H9 (cell line): ENCODE data around the gene C2orf49. TPM values are rescaled to one million over a fixed set of nuclear protein-coding genes. Genes with fewer than 3 reads are reported as not detected.

Source experiments
- DNase-seq: peaks from one replicate; pipeline ENCODE4 v3.0.0-alpha.2; 2017
- H2AFZ ChIP-seq: one replicate; pipeline ENCODE4 v1.6.1; 2013; ENCODE audit warnings: mild to moderate bottlenecking, low read length, control low read depth, moderate library complexity
- H2AK5ac ChIP-seq: 2 replicates; pipeline ENCODE4 v1.6.1; 2013; ENCODE audit warnings: low read length, control low read depth, mixed read lengths; ENCODE audit not compliant: insufficient read length
- H2BK120ac ChIP-seq: one replicate; pipeline ENCODE4 v1.6.1; 2013; ENCODE audit warnings: low read depth, mild to moderate bottlenecking, low read length, control low read depth, inconsistent platforms; ENCODE audit not compliant: poor library complexity, severe bottlenecking
- H2BK12ac ChIP-seq: 2 replicates; pipeline ENCODE4 v1.6.1; 2013; ENCODE audit warnings: low read length, control low read depth, mixed read lengths, low read depth; ENCODE audit not compliant: insufficient read length
- H2BK15ac ChIP-seq: 2 replicates; pipeline ENCODE4 v1.6.1; 2013; ENCODE audit warnings: low read depth, low read length, control low read depth
- H2BK20ac ChIP-seq: one replicate; pipeline ENCODE4 v1.6.1; 2013; ENCODE audit warnings: low read depth, mild to moderate bottlenecking, low read length, control low read depth, inconsistent platforms; ENCODE audit not compliant: poor library complexity, severe bottlenecking
- H2BK5ac ChIP-seq: 2 replicates; pipeline ENCODE4 v1.6.1; 2013; ENCODE audit warnings: low read length, control low read depth, mixed read lengths; ENCODE audit not compliant: insufficient read length
- H3K14ac ChIP-seq: 2 replicates; pipeline ENCODE4 v1.6.1; 2013; ENCODE audit warnings: low read length, control low read depth; ENCODE audit not compliant: insufficient read depth
- H3K18ac ChIP-seq: 2 replicates; pipeline ENCODE4 v1.6.1; 2013; ENCODE audit warnings: low read depth, mild to moderate bottlenecking, mixed read lengths, low read length, control low read depth; ENCODE audit not compliant: insufficient read length
- H3K23ac ChIP-seq: 2 replicates; pipeline ENCODE4 v1.6.1; 2013; ENCODE audit warnings: low read length, control low read depth, mixed read lengths, low read depth; ENCODE audit not compliant: insufficient read length
- H3K23me2 ChIP-seq: 2 replicates; pipeline ENCODE4 v1.6.1; 2013; ENCODE audit warnings: low read depth, mild to moderate bottlenecking, mixed read lengths, low read length, control low read depth; ENCODE audit not compliant: insufficient read length, poor library complexity, severe bottlenecking
- H3K27ac ChIP-seq: 2 replicates; pipeline ENCODE4 v1.5.1; 2013; ENCODE audit warnings: low read length, control low read depth, mixed read lengths, low read depth; ENCODE audit not compliant: insufficient read length
- H3K27me3 ChIP-seq: 2 replicates; pipeline ENCODE4 v1.6.1; 2013; ENCODE audit warnings: low read length, control low read depth, inconsistent platforms; ENCODE audit not compliant: insufficient read depth
- H3K4ac ChIP-seq: 2 replicates; pipeline ENCODE4 v1.6.1; 2013; ENCODE audit warnings: low read depth, mild to moderate bottlenecking, control low read depth, inconsistent platforms, low read length, moderate library complexity
- H3K4me1 ChIP-seq: 2 replicates; pipeline ENCODE4 v1.6.1; 2013; ENCODE audit warnings: low read length, control low read depth, inconsistent platforms; ENCODE audit not compliant: insufficient read depth
- H3K4me2 ChIP-seq: 2 replicates; pipeline ENCODE4 v1.6.1; 2013; ENCODE audit warnings: low read length, control low read depth, mixed read lengths; ENCODE audit not compliant: insufficient read length, insufficient read depth
- H3K56ac ChIP-seq: 2 replicates; pipeline ENCODE4 v1.6.1; 2013; ENCODE audit warnings: low read depth, mild to moderate bottlenecking, mixed read lengths, low read length, control low read depth; ENCODE audit not compliant: insufficient read length
- H3K79me1 ChIP-seq: 2 replicates; pipeline ENCODE4 v1.6.1; 2013; ENCODE audit warnings: low read depth, mild to moderate bottlenecking, moderate library complexity, low read length, control low read depth, inconsistent platforms; ENCODE audit not compliant: insufficient read depth, poor library complexity, severe bottlenecking
- H3K79me2 ChIP-seq: 2 replicates; pipeline ENCODE4 v1.6.1; 2013; ENCODE audit warnings: low read length, control low read depth, inconsistent platforms; ENCODE audit not compliant: insufficient read depth
- H3K9ac ChIP-seq: 2 replicates; pipeline ENCODE4 v1.6.1; 2013; ENCODE audit warnings: low read length, control low read depth, mixed read lengths; ENCODE audit not compliant: insufficient read length; ENCODE audit errors: extremely low read depth
- H3K9me3 ChIP-seq: one replicate; pipeline ENCODE4 v1.6.1; 2013; ENCODE audit warnings: low read depth, low read length, inconsistent platforms; ENCODE audit not compliant: control insufficient read depth
- H3T11ph ChIP-seq: one replicate; pipeline ENCODE4 v1.6.1; 2013; ENCODE audit warnings: mild to moderate bottlenecking, low read length, control low read depth, inconsistent platforms
- H4K20me1 ChIP-seq: one replicate; pipeline ENCODE4 v1.6.1; 2013; ENCODE audit not compliant: control insufficient read depth, insufficient read length, insufficient read depth
- H4K5ac ChIP-seq: 2 replicates; pipeline ENCODE4 v1.6.1; 2013; ENCODE audit warnings: low read depth, mild to moderate bottlenecking, mixed read lengths, low read length, control low read depth; ENCODE audit not compliant: insufficient read length
- H4K8ac ChIP-seq: replicated peaks from 2 replicates; pipeline ENCODE4 v1.6.1; 2013; ENCODE audit warnings: low read length, control low read depth, mixed read lengths, low read depth; ENCODE audit not compliant: insufficient read length
- H4K91ac ChIP-seq: 2 replicates; pipeline ENCODE4 v1.6.1; 2013; ENCODE audit warnings: low read depth, mild to moderate bottlenecking, moderate library complexity, mixed read lengths, low read length, control low read depth; ENCODE audit not compliant: insufficient read length
- H3K27ac Mint-ChIP-seq, 3 experiments: 2 replicates in 2 of 3; 3 replicates in 1 of 3; pipeline ENCODE4 v1.8.0; 2020 to 2021; ENCODE audit warnings: mixed read lengths in 3 of 3, mild to moderate bottlenecking in 1 of 3, moderate library complexity in 1 of 3
- H3K27me3 Mint-ChIP-seq: 2 replicates; pipeline ENCODE4 v1.8.0; 2021; ENCODE audit warnings: low read depth, mild to moderate bottlenecking, moderate library complexity, mixed read lengths
- H3K36me3 Mint-ChIP-seq, 3 experiments: 2 replicates in 2 of 3; 3 replicates in 1 of 3; pipeline ENCODE4 v1.8.0; 2020 to 2021; ENCODE audit warnings: low read depth in 3 of 3, mixed read lengths in 3 of 3; ENCODE audit not compliant: insufficient read depth in 1 of 3
- H3K4me1 Mint-ChIP-seq, 2 experiments: 2 replicates each; pipeline ENCODE4 v1.8.0; 2020; ENCODE audit warnings: mixed read lengths in 2 of 2
- H3K4me3 Mint-ChIP-seq, 2 experiments: 2 replicates in 1 of 2; 3 replicates in 1 of 2; pipeline ENCODE4 v1.8.0; 2020 to 2021; ENCODE audit warnings: mild to moderate bottlenecking in 2 of 2, mixed read lengths in 2 of 2, moderate library complexity in 1 of 2
- H3K9me3 Mint-ChIP-seq, 2 experiments: 2 replicates in 1 of 2; 3 replicates in 1 of 2; pipeline ENCODE4 v1.8.0; 2020; ENCODE audit warnings: mild to moderate bottlenecking in 2 of 2, mixed read lengths in 2 of 2, moderate library complexity in 1 of 2
- CTCF ChIP-seq: fragments of 200-600 bp; sonication (generic); conservative IDR thresholded peaks from 3 replicates; pipeline ENCODE4 v1.8.0; 2021; ENCODE audit warnings: antibody characterized with exemption, mild to moderate bottlenecking
- WGBS: extraction: QIAGEN DNeasy Blood & Tissue Kit; methylation state at CpG from one replicate; pipeline ENCODE4 v1.1.7; 2013; ENCODE audit warnings: missing lambda C conversion rate, low lambda C conversion rate, mixed read lengths; ENCODE audit not compliant: insufficient read length; ENCODE audit errors: extremely low coverage; 5-methylcytosine and 5-hydroxymethylcytosine counted together
- total RNA-seq: library from RNA; stranded (reverse); gene quantifications from 2 replicates; pipeline ENCODE4 v1.2.1, GENCODE V29; 2021

Gene C2orf49
- total RNA-seq, 1 experiment from 2014 or later: 18.8 TPM

DNA sequence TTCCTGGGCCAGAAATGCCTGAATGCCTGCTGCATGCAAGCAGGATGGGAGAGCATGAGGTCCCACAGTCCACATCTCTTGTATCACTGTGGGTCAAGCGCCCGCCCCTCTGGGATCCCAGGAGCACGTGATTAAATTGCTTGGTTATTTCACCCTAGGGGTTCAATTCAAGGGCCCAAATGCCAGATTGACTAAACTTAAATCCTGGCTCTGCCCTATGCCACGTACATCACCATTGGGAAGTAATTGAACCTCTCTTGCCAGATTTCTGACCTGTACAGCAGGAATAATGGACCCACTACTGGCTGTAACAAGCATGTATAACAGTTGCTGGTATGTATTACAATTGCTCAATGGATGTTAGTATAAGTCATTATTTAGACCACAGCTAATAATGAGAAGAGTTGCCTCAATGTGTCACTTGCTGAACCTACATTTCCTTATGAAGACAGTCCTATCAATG lies 41.6 kb downstream of the C2orf49 start:
- Histone ChIP-seq H2BK12ac (no peak overlapping the region), H3K9me3 (no peaks in the 10 kb centered on the region), H3K4me1 (no peaks in the 10 kb centered on the region), H3K23ac (no peak overlapping the region), H2BK15ac (no peak overlapping the region), H4K8ac (no peak overlapping the region), H2BK5ac (no peak overlapping the region), H3K4ac (no peak overlapping the region), H4K5ac (no peak overlapping the region), H3K79me2 (no peaks in the 10 kb centered on the region), H3K23me2 (no peaks in the 10 kb centered on the region), H4K91ac (no peak overlapping the region), H4K20me1 (no peaks in the 10 kb centered on the region), H2BK120ac (no peak overlapping the region), H3K14ac (no peak overlapping the region), H2AK5ac (no peak overlapping the region), H3K27ac (no peak overlapping the region), H2BK20ac (no peak overlapping the region), H2AFZ (no peak overlapping the region), H3T11ph (no peak overlapping the region), H3K9ac (no peak overlapping the region), H3K79me1 (no peaks in the 10 kb centered on the region), H3K27me3 (no peaks in the 10 kb centered on the region), H3K56ac (no peak overlapping the region), H3K18ac (no peak overlapping the region), H3K4me2 (no peak overlapping the region)
- no peaks in the 10 kb centered on the region for H3K9me3 Mint-ChIP-seq
- no peaks in the 10 kb centered on the region for H3K4me1 Mint-ChIP-seq
- H3K27me3 Mint-ChIP-seq: no peaks in the 10 kb centered on the region; the same call in 1 of the 2 replicates
- H3K36me3 Mint-ChIP-seq: peaks cover 2 to 36% (median 33%) of the 10 kb centered on the region in 3 experiments
- WGBS: no CpG with 5 or more reads among the region's 4 CpGs
- TF ChIP-seq CTCF: no peak
- H3K27ac Mint-ChIP-seq: no peak overlapping the region
- DNase-seq: no peak
- H3K4me3 Mint-ChIP-seq: no peak overlapping the region
